WI38 (cell line): Measurements from ENCODE around the gene TYRO3.
A peak's percentile ranks its signal among the peaks of the same experiment; 100 is the strongest.

Source experiments
- H3K4me3 ChIP-seq: 2 replicates; pipeline ENCODE4 v1.5.1; 2011; ENCODE audit warnings: low read depth, mild to moderate bottlenecking, control low read depth, low read length
- CTCF ChIP-seq: IDR thresholded peaks from 2 replicates; pipeline ENCODE4 v1.5.1; 2012; ENCODE audit warnings: low read depth, mild to moderate bottlenecking, control low read depth, low read length

TYRO3 gene

GRCh38 chr15:41554343-41554742 lies 4.7 kb upstream of the TYRO3 start:
- no peak for TF ChIP-seq CTCF
- H3K4me3 ChIP-seq: no peak overlapping the region

GRCh38 chr15:41554915-41555314 lies 4.1 kb upstream of the TYRO3 start:
- H3K4me3 ChIP-seq: no peak overlapping the region
- TF ChIP-seq CTCF: no peak

- no peak for TF ChIP-seq CTCF
- no peak overlapping the region for H3K4me3 ChIP-seq
These were observed 2.3 kb upstream of the TYRO3 start for GRCh38 chr15:41556677-41557076.

GRCh38 chr15:41557673-41558399 lies 1.2 kb upstream of the TYRO3 start:
- TF ChIP-seq CTCF: peak; percentile 92
- peak overlapping the region; percentile 74 for H3K4me3 ChIP-seq

- H3K4me3 ChIP-seq: peak overlapping the region; percentile 74
- TF ChIP-seq CTCF: no peak
These were observed 299 bp downstream of the TYRO3 start for GRCh38 chr15:41559239-41559782.

- TF ChIP-seq CTCF: no peak
- H3K4me3 ChIP-seq: no peak overlapping the region
These were observed 1.5 kb downstream of the TYRO3 start for GRCh38 chr15:41560572-41560874.

- no peak overlapping the region for H3K4me3 ChIP-seq
- no peak for TF ChIP-seq CTCF
These were observed 2.2 kb downstream of the TYRO3 start for GRCh38 chr15:41561104-41561776.
